CD14-positive monocyte (primary cell): Measurements from ENCODE around the gene CDH23. TPM values are rescaled to one million over a fixed set of nuclear protein-coding genes. Genes with fewer than 3 reads are reported as not detected.

ENCODE experiments used
- DNase-seq, 3 donors: peaks; one replicate each; pipeline ENCODE4 v3.0.0-alpha.2; 2011 to 2022
- H2AFZ ChIP-seq: 2 replicates; pipeline ENCODE4 v1.6.0; 2012; ENCODE audit warnings: mild to moderate bottlenecking, low read depth, low read length, inconsistent platforms; ENCODE audit not compliant: insufficient read depth, poor library complexity, severe bottlenecking
- H3K27ac ChIP-seq, 2 donors: 1 replicate in 1 of 2; 2 replicates in 1 of 2; pipeline ENCODE4 v1.5.1; 2012 to 2013; ENCODE audit warnings: low read length in 2 of 2, control low read depth in 1 of 2, inconsistent platforms in 1 of 2, low read depth in 1 of 2, mild to moderate bottlenecking in 1 of 2
- H3K27me3 ChIP-seq, 2 donors: one replicate each; pipeline versions ENCODE4 v1.6.0 to v1.6.1; 2011 to 2013; ENCODE audit warnings: low read length in 2 of 2; ENCODE audit not compliant: control insufficient read depth in 2 of 2, insufficient read depth in 2 of 2
- H3K36me3 ChIP-seq, 2 donors: replicated peaks in 1 of 2; 1 replicate in 1 of 2; 2 replicates in 1 of 2; pipeline versions ENCODE4 v1.5.1 to v1.6.1; 2012 to 2013; ENCODE audit warnings: low read length in 2 of 2, control low read depth in 1 of 2, inconsistent platforms in 1 of 2, mild to moderate bottlenecking in 1 of 2; ENCODE audit not compliant: insufficient read depth in 2 of 2, control insufficient read depth in 1 of 2
- H3K4me1 ChIP-seq, 2 donors: 1 replicate in 1 of 2; 2 replicates in 1 of 2; pipeline versions ENCODE4 v1.5.1 to v1.6.1; 2012 to 2013; ENCODE audit warnings: low read length in 2 of 2, control low read depth in 1 of 2, inconsistent platforms in 1 of 2, mild to moderate bottlenecking in 1 of 2, moderate library complexity in 1 of 2; ENCODE audit not compliant: insufficient read depth in 2 of 2, control insufficient read depth in 1 of 2
- H3K4me2 ChIP-seq: replicated peaks from 2 replicates; pipeline ENCODE3; 2012; ENCODE audit warnings: low read length, moderate library complexity, mild to moderate bottlenecking; ENCODE audit not compliant: poor library complexity, severe bottlenecking; ENCODE audit errors: extremely low read depth
- H3K4me3 ChIP-seq, 3 experiments: fragments of 200-600 bp in 1 of 3; sonication (generic) in 1 of 3; replicated peaks in 1 of 3; 1 replicate in 2 of 3; 2 replicates in 1 of 3; pipeline ENCODE4 v1.5.1; 2011 to 2013; ENCODE audit warnings: low read length in 3 of 3, mild to moderate bottlenecking in 3 of 3, control low read depth in 2 of 3, low read depth in 2 of 3, inconsistent platforms in 1 of 3, moderate library complexity in 1 of 3
- H3K79me2 ChIP-seq: 2 replicates; pipeline ENCODE4 v1.6.0; 2012; ENCODE audit warnings: mild to moderate bottlenecking, control low read depth, inconsistent platforms, low read length, moderate library complexity; ENCODE audit not compliant: insufficient read depth
- H3K9ac ChIP-seq: 2 replicates; pipeline ENCODE4 v1.6.0; 2017; ENCODE audit warnings: low read length, mild to moderate bottlenecking; ENCODE audit not compliant: insufficient read depth, poor library complexity, severe bottlenecking
- H3K9me3 ChIP-seq, 2 donors: replicated peaks in 1 of 2; 1 replicate in 1 of 2; 2 replicates in 1 of 2; pipeline versions ENCODE4 v1.5.1 to v1.6.1; 2012 to 2013; ENCODE audit warnings: low read length in 2 of 2, control low read depth in 1 of 2; ENCODE audit not compliant: control insufficient read depth in 1 of 2, insufficient read depth in 1 of 2
- H4K20me1 ChIP-seq: 2 replicates; pipeline ENCODE4 v1.6.0; 2012; ENCODE audit warnings: mild to moderate bottlenecking, low read length, control low read depth, moderate library complexity; ENCODE audit not compliant: insufficient read depth
- H3K27ac Mint-ChIP-seq, 7 donors: one replicate each; pipeline ENCODE4 v1.8.0; 2020; ENCODE audit warnings: mild to moderate bottlenecking in 7 of 7, mixed read lengths in 7 of 7, moderate library complexity in 6 of 7, inconsistent platforms in 2 of 7
- H3K27me3 Mint-ChIP-seq, 3 donors: one replicate each; pipeline ENCODE4 v1.8.0; 2021 to 2022; ENCODE audit warnings: low read depth in 3 of 3, mild to moderate bottlenecking in 3 of 3, mixed read lengths in 3 of 3, moderate library complexity in 3 of 3, inconsistent platforms in 1 of 3
- H3K36me3 Mint-ChIP-seq, 2 donors: one replicate each; pipeline ENCODE4 v1.8.0; 2020; ENCODE audit warnings: mixed read lengths in 2 of 2, inconsistent platforms in 1 of 2, mild to moderate bottlenecking in 1 of 2
- H3K4me1 Mint-ChIP-seq: one replicate; pipeline ENCODE4 v1.8.0; 2020; ENCODE audit warnings: mild to moderate bottlenecking, mixed read lengths
- H3K4me3 Mint-ChIP-seq, 2 donors: one replicate each; pipeline ENCODE4 v1.8.0; 2020; ENCODE audit warnings: mild to moderate bottlenecking in 2 of 2, mixed read lengths in 2 of 2, moderate library complexity in 1 of 2
- H3K9me3 Mint-ChIP-seq, 7 donors: one replicate each; pipeline ENCODE4 v1.8.0; 2020 to 2022; ENCODE audit warnings: mixed read lengths in 7 of 7, mild to moderate bottlenecking in 6 of 7, moderate library complexity in 6 of 7, inconsistent platforms in 2 of 7
- CTCF ChIP-seq: fragments of 200-600 bp; IDR thresholded peaks from one replicate; pipeline ENCODE4 v1.8.0; 2022; ENCODE audit warnings: antibody characterized with exemption, mild to moderate bottlenecking
- WGBS: methylation state at CpG from one replicate; pipeline ENCODE4 v1.1.5; 2013; ENCODE audit warnings: missing lambda C conversion rate; ENCODE audit not compliant: insufficient coverage; 5-methylcytosine and 5-hydroxymethylcytosine counted together
- intact Hi-C, 2 donors: fragments of 100-400 bp; cut with micrococcal nuclease; formaldehyde crosslinking; loops; one replicate each; pipeline versions ENCODE4 v1.15.0 to v1.15.1; 2023
- polyA plus RNA-seq, 3 donors: library from polyadenylated mRNA; depleted of rRNA in 1 of 3; unstranded in 2 of 3; stranded (reverse) in 1 of 3; fragments of 300-500 nt in 2 of 3; fragments of >200 nt in 1 of 3; fragmentation: Illumina TruSeq in 2 of 3; gene quantifications; 1 replicate in 2 of 3; 2 replicates in 1 of 3; pipeline ENCODE4 v1.2.3, GENCODE V29; 2012 to 2021

The CDH23 gene
- polyA plus RNA-seq, 3 donors, result 8.2 to 36.2 (median 10.5) TPM

GRCh38 chr10:71648254-71648932 is 251.7 kb downstream of the CDH23 start:
- Histone ChIP-seq H3K4me3 (peak overlapping the region in 1 of 3 experiments; percentile 41), H2AFZ (no peak overlapping the region), H3K4me1 (peaks cover 16 to 31% of the 10 kb centered on the region in 2 donors), H3K36me3 (no peaks in the 10 kb centered on the region), H3K9me3 (no peaks in the 10 kb centered on the region), H3K4me2 (peak overlapping the region; percentile 37), H3K79me2 (no peaks in the 10 kb centered on the region), H3K9ac (no peak overlapping the region), H3K27me3 (no peaks in the 10 kb centered on the region), H3K27ac (no peak overlapping the region), H4K20me1 (no peaks in the 10 kb centered on the region)
- no peak for TF ChIP-seq CTCF
- peaks cover 22 to 42% of the 10 kb centered on the region in 2 donors for H3K36me3 Mint-ChIP-seq
- peaks cover 0 to 2% (median 0%) of the 10 kb centered on the region in 7 donors for H3K9me3 Mint-ChIP-seq
- H3K4me1 Mint-ChIP-seq, result peaks cover 25% of the 10 kb centered on the region
- H3K27ac Mint-ChIP-seq, result peak overlapping the region in 1 of 7 donors; percentile 45
- intact Hi-C loops, result no loop called here
- H3K4me3 Mint-ChIP-seq, result no peak overlapping the region
- DNase-seq, result no peak
- H3K27me3 Mint-ChIP-seq, result peaks cover 0 to 8% (median 1%) of the 10 kb centered on the region in 3 donors
- 99% methylated on average over 7 of the region's 10 CpGs for WGBS

GRCh38 chr10:71648933-71649320 is 252.2 kb downstream of the CDH23 start:
- peak overlapping the region; percentile 37 for H3K4me2 ChIP-seq
- DNase-seq, result no peak
- H2AFZ ChIP-seq, result peak overlapping the region; percentile 44
- TF ChIP-seq CTCF, result no peak
- no peaks in the 10 kb centered on the region for H3K36me3 ChIP-seq
- Mint-ChIP-seq H3K27ac (peak overlapping the region in 4 of 7 donors; percentile 3 to 75 (median 42)), H3K4me1 (peaks cover 23% of the 10 kb centered on the region), H3K4me3 (peak overlapping the region in 1 of 2 donors; percentile 67), H3K9me3 (peaks cover 0 to 2% (median 0%) of the 10 kb centered on the region in 7 donors), H3K36me3 (peaks cover 22 to 42% of the 10 kb centered on the region in 2 donors), H3K27me3 (peaks cover 1 to 8% (median 2%) of the 10 kb centered on the region in 3 donors)
- 48% methylated on average over 3 of the region's 7 CpGs for WGBS
- no peaks in the 10 kb centered on the region for H4K20me1 ChIP-seq
- H3K27ac ChIP-seq, result no peak overlapping the region
- H3K4me3 ChIP-seq, result peak overlapping the region in 1 of 3 experiments; percentile 41
- no peak overlapping the region for H3K9ac ChIP-seq
- no peaks in the 10 kb centered on the region for H3K27me3 ChIP-seq
- H3K4me1 ChIP-seq, result peaks cover 16 to 29% of the 10 kb centered on the region in 2 donors
- no peaks in the 10 kb centered on the region for H3K9me3 ChIP-seq
- no peaks in the 10 kb centered on the region for H3K79me2 ChIP-seq
- intact Hi-C loops, result no loop called here
